Transverse colon (tissue), 3 donors: Measurements from ENCODE around the gene DNAJB11.

Experiments
- CTCF ChIP-seq, 5 experiments: fragments of 200-600 bp in 3 of 5; fragments of 450-650 bp in 2 of 5; sonication (generic) in 3 of 5; IDR thresholded peaks; 1 replicate in 2 of 5; 2 replicates in 3 of 5; pipeline ENCODE4 v1.5.1; 2016 to 2017; ENCODE audit warnings: antibody characterized with exemption in 5 of 5, inconsistent platforms in 3 of 5, mild to moderate bottlenecking in 2 of 5, moderate library complexity in 1 of 5
- EP300 ChIP-seq: sonication (generic); formaldehyde crosslinking; IDR thresholded peaks from one replicate; pipeline ENCODE4 v1.6.1; 2017; ENCODE audit warnings: antibody characterized with exemption, low read depth
- POLR2A ChIP-seq: fragments of 450-650 bp; IDR thresholded peaks from one replicate; pipeline ENCODE4 v1.6.1; 2016; ENCODE audit warnings: antibody characterized with exemption, mild to moderate bottlenecking, moderate library complexity

DNA sequence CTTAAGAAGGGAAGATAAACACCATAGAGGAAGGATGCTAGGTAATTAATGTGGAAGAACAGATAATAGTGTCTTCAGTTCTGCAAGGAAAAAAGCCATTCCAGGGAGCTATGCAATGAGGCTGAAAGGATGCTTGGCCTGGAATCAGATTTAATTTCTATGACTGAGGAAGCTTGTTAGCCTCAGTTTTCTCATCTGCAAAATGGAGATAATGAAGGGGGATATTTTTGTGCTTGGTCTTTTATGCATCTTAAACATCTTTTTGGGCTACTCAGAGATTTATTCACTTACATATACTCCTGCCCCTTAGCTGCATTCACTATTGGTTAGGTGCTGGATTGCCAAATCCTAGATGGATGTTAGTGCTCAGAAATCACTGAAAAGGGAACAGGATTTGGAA lies 16.7 kb downstream of the DNAJB11 start:
- TF ChIP-seq POLR2A (no peak), CTCF (IDR thresholded peaks at IDR 0.05) (no peak), EP300 (no peak)
